A549 (cell line): ENCODE results near the gene NOC4L. TPM values are rescaled to one million over a fixed set of nuclear protein-coding genes. Genes with fewer than 3 reads are reported as not detected.
A peak's percentile ranks its signal among the peaks of the same experiment; 100 is the strongest.

Source experiments
- ATAC-seq, 2 experiments: fragments of 200-7000 bp in 1 of 2; fragments of >200 bp in 1 of 2; cut with Nextera tagmentation in 1 of 2; cut with Tn5 transposase in 1 of 2; 3 replicates each; pipeline versions ENCODE4 v1.8.0 to v1.9.1; 2018 to 2020; ENCODE audit warnings: mild to moderate bottlenecking in 1 of 2, moderate library complexity in 1 of 2
- CTCF ChIA-PET: fragments of 300-600 bp; sonication (Branson Sonifier 250); formaldehyde crosslinking; extraction: SDS; loops from one replicate; lab custom pipeline; 2021; ENCODE audit warnings: antibody characterized with exemption, inconsistent platforms; lab: Yijun Ruan, JAX
- POLR2A ChIA-PET: fragments of 350-600 bp; formaldehyde crosslinking; extraction: SDS; loops from one replicate; lab custom pipeline; 2021; ENCODE audit warnings: antibody characterized with exemption, inconsistent platforms; lab: Yijun Ruan, JAX
- DNase-seq, 2 experiments: peaks; one replicate each; pipeline versions ENCODE4 v3.0.0 to v3.0.0-alpha.2; 2011 to 2016; ENCODE audit warnings: low read depth in 1 of 2, low spot score in 1 of 2
- FAIRE-seq: peaks from 2 replicates; lab custom pipeline; 2011; peaks lifted over from hg19 to GRCh38; lab: Jason Lieb, UNC
- H3K27ac ChIP-seq, 2 experiments: fragments of >200 bp; sonication (Bioruptor Twin); formaldehyde crosslinking; 3 replicates each; pipeline ENCODE4 v1.5.1; 2016 to 2017
- H3K4me1 ChIP-seq: fragments of >200 bp; sonication (Bioruptor Twin); formaldehyde crosslinking; 3 replicates; pipeline ENCODE4 v1.6.1; 2016
- H3K4me2 ChIP-seq: fragments of >200 bp; sonication (Bioruptor Twin); formaldehyde crosslinking; 3 replicates; pipeline ENCODE4 v1.6.1; 2016
- H3K4me3 ChIP-seq: fragments of >200 bp; sonication (Bioruptor Twin); formaldehyde crosslinking; 3 replicates; pipeline ENCODE4 v1.5.1; 2016
- H3K9me3 ChIP-seq: fragments of >200 bp; sonication (Bioruptor Twin); formaldehyde crosslinking; 3 replicates; pipeline ENCODE4 v1.6.1; 2016
- ATOH8 ChIP-seq: fragments of 250-450 bp; sonication (Bioruptor Pico); IDR thresholded peaks from 2 replicates; pipeline ENCODE4 v1.5.0; 2020; ENCODE audit warnings: low read depth, mild to moderate bottlenecking, moderate library complexity
- BCL3 ChIP-seq: fragments of >200 bp; sonication (Bioruptor Twin); formaldehyde crosslinking; IDR thresholded peaks from 3 replicates; pipeline ENCODE4 v1.6.1; 2016
- CHD4 ChIP-seq: fragments of 200-600 bp; sonication (generic); IDR thresholded peaks from 2 replicates; pipeline ENCODE4 v1.6.1; 2016; ENCODE audit warnings: antibody characterized with exemption, mild to moderate bottlenecking, borderline replicate concordance
- E2F6 ChIP-seq: IDR thresholded peaks from 2 replicates; pipeline ENCODE4 v1.6.1; 2012; ENCODE audit warnings: low read depth, borderline replicate concordance
- EHF ChIP-seq: fragments of 250-450 bp; sonication (Bioruptor Pico); IDR thresholded peaks from 2 replicates; pipeline ENCODE4 v1.5.0; 2020; ENCODE audit warnings: mild to moderate bottlenecking
- EHMT2 ChIP-seq: fragments of 200-600 bp; sonication (generic); IDR thresholded peaks from 2 replicates; pipeline ENCODE4 v1.6.1; 2016; ENCODE audit warnings: antibody characterized with exemption, low read depth, mild to moderate bottlenecking, moderate library complexity
- FOSL2 ChIP-seq, 2 experiments: fragments of 450-650 bp in 1 of 2; fragments of >200 bp in 1 of 2; sonication (Bioruptor Twin) in 1 of 2; formaldehyde crosslinking; IDR thresholded peaks; 2 replicates each; pipeline versions ENCODE4 v1.5.0 to v1.6.1; 2016 to 2020; ENCODE audit warnings: mild to moderate bottlenecking in 1 of 2, moderate library complexity in 1 of 2
- FOXS1 ChIP-seq: fragments of 250-450 bp; sonication (Bioruptor Pico); IDR thresholded peaks from 2 replicates; pipeline ENCODE4 v1.5.0; 2020; ENCODE audit warnings: mild to moderate bottlenecking, moderate library complexity
- HEYL ChIP-seq: fragments of 250-450 bp; sonication (Bioruptor Pico); IDR thresholded peaks from 2 replicates; pipeline ENCODE4 v1.8.0; 2021; ENCODE audit warnings: mild to moderate bottlenecking, moderate library complexity
- HOXA7 ChIP-seq: fragments of 250-450 bp; sonication (Bioruptor Pico); IDR thresholded peaks from 2 replicates; pipeline ENCODE4 v1.5.0; 2020; ENCODE audit warnings: mild to moderate bottlenecking, moderate library complexity
- HOXB13 ChIP-seq: fragments of 250-450 bp; sonication (Bioruptor Pico); IDR thresholded peaks from 2 replicates; pipeline ENCODE4 v1.5.0; 2020; ENCODE audit warnings: low read depth, mild to moderate bottlenecking, moderate library complexity
- JUN ChIP-seq, 2 experiments: fragments of >200 bp; sonication (Bioruptor Twin); formaldehyde crosslinking; IDR thresholded peaks; 2 replicates in 1 of 2; 3 replicates in 1 of 2; pipeline ENCODE4 v1.6.1; 2016 to 2017
- MAX ChIP-seq: IDR thresholded peaks from 2 replicates; pipeline ENCODE4 v1.6.1; 2012
- MYC ChIP-seq: IDR thresholded peaks from 2 replicates; pipeline ENCODE4 v1.6.1; 2012; ENCODE audit warnings: mild to moderate bottlenecking, inconsistent platforms, low read length, improper control_type of control experiment, borderline replicate concordance
- POLR2A ChIP-seq: IDR thresholded peaks from 2 replicates; pipeline ENCODE4 v1.6.1; 2012; ENCODE audit warnings: mild to moderate bottlenecking, low read length
- TFCP2L1 ChIP-seq: fragments of 250-450 bp; sonication (Bioruptor Pico); IDR thresholded peaks from 2 replicates; pipeline ENCODE4 v1.5.0; 2021; ENCODE audit warnings: mild to moderate bottlenecking
- WGBS: methylation state at CpG from one replicate; pipeline ENCODE4 v1.1.6; 2017; ENCODE audit errors: missing lambda C conversion rate; 5-methylcytosine and 5-hydroxymethylcytosine counted together
- polyA plus RNA-seq, 4 experiments: library from polyadenylated mRNA; depleted of rRNA in 3 of 4; stranded (reverse); fragments of >200 nt; fragmentation: RNase III in 1 of 4; extraction: RNeasy Plus Mini Kit Qiagen cat#74134 plus additional on column Dnase treatment in 1 of 4; gene quantifications; 2 replicates in 3 of 4; 3 replicates in 1 of 4; pipeline ENCODE4 v1.2.3, GENCODE V29; 2011 to 2017

The NOC4L gene
- polyA plus RNA-seq, 2 of the 4 experiments (the other 2 are of a cell fraction): 12.1 to 34.1 TPM

- peak; percentile 91 to 94 for DNase-seq
- 2% methylated on average over 29 of the region's 69 CpGs for WGBS
- Histone ChIP-seq H3K27ac (peak overlapping the region; percentile 83 to 85), H3K4me3 (peak overlapping the region; percentile 61), H3K4me2 (peak overlapping the region; percentile 93), H3K9me3 (peaks cover 18% of the 10 kb centered on the region), H3K4me1 (peaks cover 13% of the 10 kb centered on the region; the same call in 2 of the 3 replicates)
- ATAC-seq: peak; percentile 86 to 94
- CTCF ChIA-PET: interaction anchor here (1.0 to 2.4 kb wide), 9 partner anchors 11 to 372 kb away, joined by 3 to 7 read pairs (median 3); no protein-coding TSS in a partner anchor
- no peak for TF ChIP-seq BCL3
- TF ChIP-seq TFCP2L1 (CRISPR knock-in tag): no peak
- no peak for TF ChIP-seq EHF (CRISPR knock-in tag)
- 0 out of 2 replicates have a peak, but pooled peaks have one; percentile 22 for TF ChIP-seq MYC
- TF ChIP-seq HOXB13: no peak
- 0 out of 2 replicates have a peak, but pooled peaks have one; percentile 35 for TF ChIP-seq POLR2A
- peak; percentile 87 for TF ChIP-seq E2F6
- no peak for TF ChIP-seq FOSL2 (IDR thresholded peaks at IDR 0.05)
- TF ChIP-seq FOSL2 (CRISPR knock-in tag; IDR thresholded peaks at IDR 0.05): no peak
- 0 out of 5 replicates have a peak, but pooled peaks of 1 of the 2 experiments have one; percentile 40 for TF ChIP-seq JUN (IDR thresholded peaks at IDR 0.05)
- TF ChIP-seq MAX: peak; percentile 86
- POLR2A ChIA-PET: interaction anchor here (1.2 kb wide), 1 partner anchor 11 kb away, joined by 3 read pairs; no protein-coding TSS in a partner anchor
- no peak for FAIRE-seq
These were observed 45.2 kb downstream of the NOC4L start for GRCh38 chr12:132189378-132190011.

- peak; percentile 52 to 61 for ATAC-seq
- H3K27ac ChIP-seq: peak overlapping the region; percentile 83 to 85
These were observed 45.9 kb downstream of the NOC4L start for GRCh38 chr12:132190012-132190755.

GRCh38 chr12:132190834-132191500 lies 46.7 kb downstream of the NOC4L start:
- H3K27ac ChIP-seq: no peak overlapping the region
- WGBS: 96% methylated on average over 24 of the region's 30 CpGs
- no peak for FAIRE-seq
- no peak overlapping the region; the same call in 2 of the 3 replicates for H3K4me3 ChIP-seq
- ATAC-seq: no peak
- H3K9me3 ChIP-seq: peaks cover 22% of the 10 kb centered on the region
- POLR2A ChIA-PET: no interaction called here
- TF ChIP-seq JUN (IDR thresholded peaks at IDR 0.05) (no peak), EHMT2 (no peak), HOXA7 (no peak), CHD4 (no peak), ATOH8 (CRISPR knock-in tag) (no peak), HOXB13 (no peak), MAX (no peak)
- TF ChIP-seq, all 56 proteins: peak for 0
- CTCF ChIA-PET: interaction anchor here (1.0 to 2.4 kb wide), 3 partner anchors 14 to 19 kb away, joined by 5 to 6 read pairs (median 5); no protein-coding TSS in a partner anchor
- DNase-seq: no peak
- Histone ChIP-seq H3K4me2 (peak overlapping the region; percentile 93; the same call in 2 of the 3 replicates), H3K4me1 (peaks cover 13% of the 10 kb centered on the region; the same call in 2 of the 3 replicates)

More at GRCh38 chr12:132190012-132190755, 45.9 kb downstream of the NOC4L start:
- FAIRE-seq (no peak), DNase-seq (peak; percentile 31 to 39)
- H3K4me1 ChIP-seq: peaks cover 13% of the 10 kb centered on the region; the same call in 2 of the 3 replicates
- no peak for TF ChIP-seq HEYL (CRISPR knock-in tag)
- TF ChIP-seq FOXS1 (CRISPR knock-in tag): 0 out of 2 replicates have a peak, but pooled peaks have one; percentile 31
- ChIA-PET CTCF (interaction anchor here (1.0 to 2.4 kb wide), 7 partner anchors 12 to 371 kb away, joined by 3 to 7 read pairs (median 4); no protein-coding TSS in a partner anchor), POLR2A (no interaction called here)
- peaks cover 22% of the 10 kb centered on the region for H3K9me3 ChIP-seq
- WGBS: 67% methylated on average over 31 of the region's 59 CpGs
- H3K4me2 ChIP-seq: peak overlapping the region; percentile 93
- H3K4me3 ChIP-seq: peak overlapping the region; percentile 61
